ENCODE results near the gene RIPPLY2. TPM values are rescaled to one million over a fixed set of nuclear protein-coding genes. Genes with fewer than 3 reads are reported as not detected.

The RIPPLY2 gene
- total RNA-seq, 4 donors from 2014 or later: not detected

GRCh38 chr6:83815631-83816272, 37.4 kb upstream of the RIPPLY2 start:
- no peaks in the 10 kb centered on the region for H3K4me1 ChIP-seq
- no peak overlapping the region for H3K27ac ChIP-seq
- TF ChIP-seq POLR2A (IDR thresholded peaks at IDR 0.05) (no peak), CTCF (IDR thresholded peaks at IDR 0.05) (no peak)
- no peaks in the 10 kb centered on the region for H3K36me3 ChIP-seq
- H3K9me3 ChIP-seq: no peaks in the 10 kb centered on the region
- H3K4me3 ChIP-seq: no peak overlapping the region
- DNase-seq: no peak
- H3K27me3 ChIP-seq: no peaks in the 10 kb centered on the region

- DNase-seq: no peak
- H3K36me3 ChIP-seq: no peaks in the 10 kb centered on the region
- H3K9me3 ChIP-seq: no peaks in the 10 kb centered on the region
- no peak overlapping the region for H3K4me3 ChIP-seq
- no peak overlapping the region for H3K27ac ChIP-seq
- H3K27me3 ChIP-seq: no peaks in the 10 kb centered on the region
- H3K4me1 ChIP-seq: no peaks in the 10 kb centered on the region
- TF ChIP-seq CTCF (IDR thresholded peaks at IDR 0.05) (no peak), POLR2A (IDR thresholded peaks at IDR 0.05) (no peak)
Measured at GRCh38 chr6:83822629-83823169, 30.5 kb upstream of the RIPPLY2 start.

- no peaks in the 10 kb centered on the region for H3K4me1 ChIP-seq
- no peak overlapping the region for H3K27ac ChIP-seq
- TF ChIP-seq CTCF (IDR thresholded peaks at IDR 0.05) (no peak), POLR2A (IDR thresholded peaks at IDR 0.05) (no peak)
- H3K27me3 ChIP-seq: no peaks in the 10 kb centered on the region
- no peak for DNase-seq
- H3K9me3 ChIP-seq: no peaks in the 10 kb centered on the region
- H3K36me3 ChIP-seq: no peaks in the 10 kb centered on the region
- H3K4me3 ChIP-seq: no peak overlapping the region
Measured at GRCh38 chr6:83824388-83824801, 28.8 kb upstream of the RIPPLY2 start.

- H3K27ac ChIP-seq: no peak overlapping the region
- H3K27me3 ChIP-seq: no peaks in the 10 kb centered on the region
- H3K4me3 ChIP-seq: no peak overlapping the region
- no peak for DNase-seq
- no peaks in the 10 kb centered on the region for H3K36me3 ChIP-seq
- H3K9me3 ChIP-seq: no peaks in the 10 kb centered on the region
- TF ChIP-seq CTCF (IDR thresholded peaks at IDR 0.05) (no peak), POLR2A (IDR thresholded peaks at IDR 0.05) (no peak)
- no peaks in the 10 kb centered on the region for H3K4me1 ChIP-seq
Measured at GRCh38 chr6:83824831-83825230, 28.3 kb upstream of the RIPPLY2 start.

- H3K36me3 ChIP-seq: no peaks in the 10 kb centered on the region
- no peak for TF ChIP-seq CTCF (IDR thresholded peaks at IDR 0.05)
- no peak for TF ChIP-seq POLR2A (IDR thresholded peaks at IDR 0.05)
- H3K4me1 ChIP-seq: no peaks in the 10 kb centered on the region
- no peak overlapping the region for H3K27ac ChIP-seq
- no peaks in the 10 kb centered on the region for H3K9me3 ChIP-seq
- H3K27me3 ChIP-seq: no peaks in the 10 kb centered on the region
- H3K4me3 ChIP-seq: no peak overlapping the region
- no peak for DNase-seq
Measured at GRCh38 chr6:83827050-83827449, 26.1 kb upstream of the RIPPLY2 start.
